DND-41 (cell line): ENCODE measurements around the gene ZNF888.

ENCODE experiments used
- CTCF ChIP-seq: IDR thresholded peaks from 2 replicates; pipeline ENCODE4 v1.5.1; 2012; ENCODE audit warnings: borderline replicate concordance, low read length, moderate library complexity, mild to moderate bottlenecking; ENCODE audit not compliant: poor library complexity, severe bottlenecking; ENCODE audit errors: extremely low read depth
- EZH2 ChIP-seq: IDR thresholded peaks from 3 replicates; pipeline ENCODE4 v1.6.1; 2012; ENCODE audit warnings: borderline replicate concordance, low read depth, mild to moderate bottlenecking, moderate library complexity, low read length, inconsistent platforms; ENCODE audit not compliant: severe bottlenecking

- no peak for TF ChIP-seq CTCF
- TF ChIP-seq EZH2, result no peak
These were observed 51.8 kb downstream of the ZNF888 start for GRCh38 chr19:52871466-52871865.
